Subcutaneous adipose tissue (tissue), 4 donors: ENCODE data around the gene RAD52. TPM values are rescaled to one million over a fixed set of nuclear protein-coding genes. Genes with fewer than 3 reads are reported as not detected.

Experiments
- total RNA-seq, 4 donors: library from RNA; depleted of rRNA; stranded (reverse); fragments of >200 nt; gene quantifications; one replicate each; pipeline ENCODE4 v1.1.0, GENCODE V29; 2016
- TF ChIP-seq, protein P1 (sequence below): fragments of 450-650 bp; IDR thresholded peaks from one replicate; pipeline ENCODE4 v1.5.1; 2016; ENCODE audit warnings: low read depth, mild to moderate bottlenecking, control low read depth, antibody characterized with exemption, moderate library complexity

Gene RAD52
- total RNA-seq, 4 donors from 2014 or later, result 9.0 to 19.1 (median 13.1) TPM

DNA sequence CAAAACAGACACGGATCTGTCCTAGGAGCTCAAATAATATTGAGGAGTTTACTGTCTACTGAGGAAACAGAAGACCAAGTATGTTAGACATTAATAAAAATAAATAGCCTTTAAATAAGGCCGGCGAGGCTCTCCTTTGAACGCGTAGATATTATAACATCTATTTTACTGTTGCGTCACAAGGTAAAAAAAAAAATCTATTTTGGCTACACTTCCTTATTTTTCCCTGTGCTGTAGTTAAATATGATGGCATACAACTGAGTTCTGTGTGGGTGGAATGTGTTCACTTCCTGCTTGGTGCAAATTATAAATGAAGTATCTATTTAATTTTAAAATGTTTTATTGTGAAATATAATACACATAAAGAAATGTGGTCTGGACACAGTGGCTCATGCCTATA is 17.2 kb upstream of the RAD52 start:
- TF ChIP-seq, protein P1, sequence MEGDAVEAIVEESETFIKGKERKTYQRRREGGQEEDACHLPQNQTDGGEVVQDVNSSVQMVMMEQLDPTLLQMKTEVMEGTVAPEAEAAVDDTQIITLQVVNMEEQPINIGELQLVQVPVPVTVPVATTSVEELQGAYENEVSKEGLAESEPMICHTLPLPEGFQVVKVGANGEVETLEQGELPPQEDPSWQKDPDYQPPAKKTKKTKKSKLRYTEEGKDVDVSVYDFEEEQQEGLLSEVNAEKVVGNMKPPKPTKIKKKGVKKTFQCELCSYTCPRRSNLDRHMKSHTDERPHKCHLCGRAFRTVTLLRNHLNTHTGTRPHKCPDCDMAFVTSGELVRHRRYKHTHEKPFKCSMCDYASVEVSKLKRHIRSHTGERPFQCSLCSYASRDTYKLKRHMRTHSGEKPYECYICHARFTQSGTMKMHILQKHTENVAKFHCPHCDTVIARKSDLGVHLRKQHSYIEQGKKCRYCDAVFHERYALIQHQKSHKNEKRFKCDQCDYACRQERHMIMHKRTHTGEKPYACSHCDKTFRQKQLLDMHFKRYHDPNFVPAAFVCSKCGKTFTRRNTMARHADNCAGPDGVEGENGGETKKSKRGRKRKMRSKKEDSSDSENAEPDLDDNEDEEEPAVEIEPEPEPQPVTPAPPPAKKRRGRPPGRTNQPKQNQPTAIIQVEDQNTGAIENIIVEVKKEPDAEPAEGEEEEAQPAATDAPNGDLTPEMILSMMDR, result no peak

GRCh38 chr12:958588-959123 is 9.2 kb upstream of the RAD52 start:
- TF ChIP-seq, protein P1, result no peak

DNA sequence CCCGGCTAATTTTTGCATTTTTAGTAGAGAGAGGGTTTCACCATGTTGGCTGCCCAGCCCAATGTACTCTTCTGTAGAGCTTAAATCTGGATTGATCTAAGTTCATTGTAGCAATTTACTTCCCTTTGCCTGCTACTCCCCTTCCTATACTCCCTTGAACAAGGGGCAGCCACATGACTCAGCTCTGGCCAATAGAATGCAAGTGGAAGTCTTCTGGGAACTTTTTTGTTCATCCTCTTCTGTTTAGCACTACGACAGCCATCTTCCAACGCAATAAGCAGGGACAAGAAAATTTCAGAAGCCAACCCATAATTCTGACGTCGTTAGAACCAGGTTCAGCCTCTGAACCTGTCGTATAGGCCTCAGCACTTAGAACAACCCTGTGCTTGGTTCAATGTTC is 6.4 kb upstream of the RAD52 start:
- TF ChIP-seq, protein P1, result no peak

- TF ChIP-seq, protein P1, result no peak
Measured at GRCh38 chr12:954741-955140, 5.2 kb upstream of the RAD52 start.

GRCh38 chr12:953776-954175 is 4.3 kb upstream of the RAD52 start:
- TF ChIP-seq, protein P1, result no peak

DNA sequence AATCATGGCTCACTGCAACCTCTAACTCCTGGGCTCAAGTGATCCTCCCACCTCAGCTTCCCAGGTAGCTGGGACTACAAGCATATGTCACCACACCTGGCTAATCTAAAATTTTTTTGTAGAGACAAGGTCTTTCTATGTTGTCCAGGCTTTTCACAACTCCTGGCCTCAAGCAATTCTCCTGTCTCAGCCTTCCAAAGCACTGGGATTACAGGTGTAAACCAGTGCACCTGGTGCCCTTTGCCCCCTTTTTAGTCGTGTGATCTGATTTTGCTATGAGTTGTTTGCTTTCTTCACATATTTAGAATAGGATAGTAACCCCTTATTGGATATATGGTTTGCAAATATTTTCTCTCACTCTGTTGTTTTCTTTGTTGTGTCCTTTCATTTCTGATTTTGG is 1.7 kb upstream of the RAD52 start:
- TF ChIP-seq, protein P1, result no peak

DNA sequence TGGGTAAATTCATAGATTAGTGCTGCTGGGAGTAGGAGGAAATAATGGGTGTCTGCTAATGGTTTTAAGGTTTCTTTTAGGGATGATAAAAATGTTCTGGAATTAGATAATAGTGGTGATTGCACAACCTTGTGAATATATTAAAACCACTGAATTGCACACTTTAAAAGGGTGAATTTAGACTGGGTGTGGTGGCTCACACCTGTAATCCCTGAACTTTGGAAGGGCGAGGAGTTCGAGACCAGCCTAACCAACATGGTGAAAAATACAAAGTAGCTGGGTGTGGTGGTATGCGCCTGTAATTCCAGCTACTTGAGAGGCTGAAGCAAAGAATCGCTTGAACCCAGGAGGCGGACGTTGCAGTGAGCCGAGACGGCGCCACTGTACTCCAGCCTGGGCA is 1.3 kb downstream of the RAD52 start:
- TF ChIP-seq, protein P1, result no peak
